GM12878 (cell line): ENCODE results near the gene CD96. TPM values are rescaled to one million over a fixed set of nuclear protein-coding genes. Genes with fewer than 3 reads are reported as not detected.

Experiments used
- CEBPB ChIP-seq, 2 experiments: fragments of 150-350 bp in 1 of 2; IDR thresholded peaks; 2 replicates each; pipeline ENCODE4 v1.6.1; 2012 to 2014; ENCODE audit warnings: low read depth in 2 of 2, low read length in 2 of 2, borderline replicate concordance in 1 of 2, inconsistent platforms in 1 of 2
- CHD1 ChIP-seq: IDR thresholded peaks from 2 replicates; pipeline ENCODE4 v1.6.1; 2012; ENCODE audit warnings: low read depth, low read length, improper control_type of control experiment
- CHD4 ChIP-seq: fragments of 200-600 bp; sonication (generic); IDR thresholded peaks from 2 replicates; pipeline ENCODE4 v1.6.1; 2016; ENCODE audit warnings: mild to moderate bottlenecking
- KAT2A ChIP-seq: conservative IDR thresholded peaks from 2 replicates; pipeline ENCODE4 v1.6.1; 2011; ENCODE audit warnings: low read depth, low read length; ENCODE audit not compliant: control insufficient read depth
- MEF2B ChIP-seq: fragments of 450-650 bp; IDR thresholded peaks from 2 replicates; pipeline ENCODE4 v1.6.1; 2018; ENCODE audit warnings: mild to moderate bottlenecking, moderate library complexity; ENCODE audit not compliant: partially characterized antibody, poor library complexity, severe bottlenecking
- MXI1 ChIP-seq: fragments of 150-350 bp; IDR thresholded peaks from 2 replicates; pipeline ENCODE4 v1.6.1; 2011; ENCODE audit warnings: low read depth, mild to moderate bottlenecking, inconsistent platforms, low read length, improper control_type of control experiment
- NFYB ChIP-seq: IDR thresholded peaks from 2 replicates; pipeline ENCODE4 v1.6.1; 2011; ENCODE audit warnings: low read depth, mild to moderate bottlenecking, low read length, improper control_type of control experiment, moderate library complexity; ENCODE audit not compliant: insufficient read depth
- NR2C1 ChIP-seq: fragments of 450-650 bp; IDR thresholded peaks from 2 replicates; pipeline ENCODE4 v1.6.1; 2017; ENCODE audit warnings: antibody characterized with exemption, mild to moderate bottlenecking, moderate library complexity
- PAX5 ChIP-seq: IDR thresholded peaks from 2 replicates; pipeline ENCODE4 v1.6.1; 2011; ENCODE audit warnings: low read depth, low read length, borderline replicate concordance
- PAX8 ChIP-seq: fragments of 450-650 bp; IDR thresholded peaks from 2 replicates; pipeline ENCODE4 v1.6.1; 2017; ENCODE audit warnings: mild to moderate bottlenecking, moderate library complexity
- PML ChIP-seq: IDR thresholded peaks from 2 replicates; pipeline ENCODE4 v1.6.1; 2012; ENCODE audit warnings: low read length, inconsistent platforms
- POLR2AphosphoS2 ChIP-seq: IDR thresholded peaks from 2 replicates; pipeline ENCODE4 v1.6.1; 2011; ENCODE audit warnings: low read depth, mild to moderate bottlenecking, low read length, improper control_type of control experiment, moderate library complexity
- RAD51 ChIP-seq: fragments of 450-650 bp; IDR thresholded peaks from 2 replicates; pipeline ENCODE4 v1.6.1; 2016; ENCODE audit warnings: moderate library complexity, mild to moderate bottlenecking, inconsistent platforms
- RBBP5 ChIP-seq: fragments of 200-600 bp; sonication (generic); conservative IDR thresholded peaks from 2 replicates; pipeline ENCODE4 v1.6.1; 2016
- SMAD5 ChIP-seq: IDR thresholded peaks from 2 replicates; pipeline ENCODE4 v1.6.1; 2016; ENCODE audit warnings: antibody characterized with exemption, low read depth
- SMARCA5 ChIP-seq: fragments of 450-650 bp; IDR thresholded peaks from 2 replicates; pipeline ENCODE4 v1.6.1; 2017; ENCODE audit warnings: mild to moderate bottlenecking
- SMC3 ChIP-seq: IDR thresholded peaks from 2 replicates; pipeline ENCODE4 v1.6.1; 2011; ENCODE audit warnings: low read length, improper control_type of control experiment, borderline replicate concordance
- SREBF2 ChIP-seq: IDR thresholded peaks from 2 replicates; pipeline ENCODE4 v1.6.1; 2012; ENCODE audit warnings: mild to moderate bottlenecking, low read length
- SRF ChIP-seq, 2 experiments: IDR thresholded peaks; 2 replicates each; pipeline ENCODE4 v1.6.1; 2011; ENCODE audit warnings: low read depth in 2 of 2, low read length in 2 of 2, mild to moderate bottlenecking in 1 of 2, moderate library complexity in 1 of 2
- STAT1 ChIP-seq: fragments of 450-650 bp; conservative IDR thresholded peaks from 2 replicates; pipeline ENCODE4 v1.6.1; 2014; ENCODE audit warnings: antibody characterized with exemption, mild to moderate bottlenecking
- TCF7 ChIP-seq: IDR thresholded peaks from 2 replicates; pipeline ENCODE4 v1.6.1; 2014; ENCODE audit warnings: antibody characterized with exemption, borderline replicate concordance
- ZSCAN29 ChIP-seq: fragments of 450-650 bp; IDR thresholded peaks from 2 replicates; pipeline ENCODE4 v1.6.1; 2017; ENCODE audit warnings: mild to moderate bottlenecking, moderate library complexity
- polyA plus RNA-seq, 11 experiments: library from polyadenylated mRNA; depleted of rRNA in 4 of 11; unstranded in 6 of 11; stranded (reverse) in 5 of 11; fragments of >200 nt; fragmentation: Nextera tagmentation in 4 of 11; fragmentation: Illumina TruSeq in 1 of 11; extraction: Ambion mirVana in 4 of 11; extraction: Trizol in 1 of 11; gene quantifications; 1 replicate in 1 of 11; 2 replicates in 10 of 11; pipeline versions ENCODE4 v1.2.1 to v1.2.3, GENCODE V29; 2011 to 2016; ENCODE audit warnings: inconsistent platforms in 2 of 11, missing spikeins in 2 of 11, low read depth in 1 of 11
- total RNA-seq, 4 experiments: library from RNA; depleted of rRNA in 3 of 4; stranded (reverse); fragments of >200 nt in 3 of 4; fragmentation: Illumina TruSeq in 1 of 4; extraction: Trizol in 1 of 4; gene quantifications; 2 replicates each; pipeline versions ENCODE4 v1.2.1 to v1.2.3, GENCODE V29; 2013 to 2021
- TF ChIP-seq, protein P1 (sequence below): fragments of 450-650 bp; IDR thresholded peaks from 2 replicates; pipeline ENCODE4 v1.6.1; 2016; ENCODE audit warnings: mild to moderate bottlenecking
- TF ChIP-seq, protein P2 (sequence below): fragments of 450-650 bp; formaldehyde crosslinking; IDR thresholded peaks from 2 replicates; pipeline ENCODE4 v1.5.0; 2022; ENCODE audit warnings: mild to moderate bottlenecking, missing genetic modification characterization
- TF ChIP-seq, protein P3 (sequence below): fragments of 450-650 bp; IDR thresholded peaks from 2 replicates; pipeline ENCODE4 v1.6.1; 2018; ENCODE audit warnings: mild to moderate bottlenecking, low read depth, moderate library complexity; ENCODE audit not compliant: partially characterized antibody

The CD96 gene
- total and polyA plus RNA-seq, 10 of the 15 experiments (the other 5 are each of a cell fraction or from before 2014, with no cell fraction given): 0.13 to 10.1 (median 0.47) TPM

DNA sequence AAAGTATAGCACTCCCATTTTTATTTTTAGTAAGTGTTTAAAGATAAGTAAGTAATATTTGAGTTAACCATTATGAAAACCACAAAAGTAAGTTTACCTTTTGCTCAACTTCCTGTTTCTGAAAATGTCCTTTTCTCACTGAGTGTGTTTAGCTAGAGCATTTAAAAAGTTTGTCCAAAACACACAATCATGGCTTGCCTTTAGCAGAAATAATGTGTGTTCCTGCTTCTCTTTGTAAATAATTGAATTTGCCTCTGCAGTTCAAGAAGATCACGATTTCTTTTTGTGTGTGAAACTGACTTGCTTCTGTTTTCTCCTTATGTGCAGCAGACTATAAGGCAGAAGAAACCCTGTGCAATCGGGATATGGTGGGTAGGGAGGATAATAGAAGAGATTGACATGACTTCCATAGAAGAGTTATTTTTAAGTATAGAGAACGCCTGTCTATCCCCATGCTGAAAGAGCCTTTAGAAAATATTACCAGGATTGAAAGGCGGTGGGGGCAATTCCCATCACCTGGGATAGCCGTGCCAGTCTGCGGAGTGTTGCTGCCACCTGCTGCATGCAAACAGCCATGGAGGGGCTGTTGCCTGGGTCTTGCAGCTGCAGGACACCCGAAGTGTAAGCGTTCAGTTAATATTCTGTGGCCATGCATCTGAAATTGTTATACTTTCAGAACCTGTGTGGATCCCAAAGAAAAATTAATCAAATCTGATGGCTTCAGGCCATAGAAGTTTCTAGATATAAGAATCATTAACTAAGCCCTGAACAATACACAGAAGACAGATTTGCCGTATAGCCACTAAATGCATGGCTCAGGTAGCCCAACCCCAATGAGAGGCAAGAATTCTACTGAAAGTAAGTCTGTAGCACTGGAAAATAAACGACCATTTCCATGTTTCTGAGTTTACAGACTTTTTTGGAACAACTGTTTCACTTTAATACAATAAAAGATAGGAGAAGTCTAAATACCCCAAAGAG is 2.4 kb upstream of the CD96 start (continued):
- TF ChIP-seq CHD1 (no peak), RBBP5 (no peak), PAX8 (no peak), CEBPB (IDR thresholded peaks at IDR 0.05; ENCODE audit: borderline replicate concordance in 1 of 2, low read depth in 2 of 2, low read length in 2 of 2) (no peak), MEF2B (peak; percentile 64), POLR2AphosphoS2 (no peak), SMARCA5 (no peak), KAT2A (no peak), NR2C1 (no peak), RAD51 (no peak; the same call in 1 of the 2 replicates), SRF (IDR thresholded peaks at IDR 0.05; ENCODE audit: low read depth in 2 of 2, low read length in 2 of 2) (no peak), SMAD5 (no peak), ZSCAN29 (peak; percentile 1; the same call in 1 of the 2 replicates), PAX5 (no peak), CHD4 (no peak), SMC3 (peak; percentile 54), PML (no peak), STAT1 (0 out of 2 replicates have a peak, but pooled peaks have one; percentile 52), SREBF2 (no peak), TCF7 (no peak), NFYB (no peak), MXI1 (peak; percentile 29; the same call in 1 of the 2 replicates)
- TF ChIP-seq, protein P1, sequence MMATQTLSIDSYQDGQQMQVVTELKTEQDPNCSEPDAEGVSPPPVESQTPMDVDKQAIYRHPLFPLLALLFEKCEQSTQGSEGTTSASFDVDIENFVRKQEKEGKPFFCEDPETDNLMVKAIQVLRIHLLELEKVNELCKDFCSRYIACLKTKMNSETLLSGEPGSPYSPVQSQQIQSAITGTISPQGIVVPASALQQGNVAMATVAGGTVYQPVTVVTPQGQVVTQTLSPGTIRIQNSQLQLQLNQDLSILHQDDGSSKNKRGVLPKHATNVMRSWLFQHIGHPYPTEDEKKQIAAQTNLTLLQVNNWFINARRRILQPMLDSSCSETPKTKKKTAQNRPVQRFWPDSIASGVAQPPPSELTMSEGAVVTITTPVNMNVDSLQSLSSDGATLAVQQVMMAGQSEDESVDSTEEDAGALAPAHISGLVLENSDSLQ: no peak
- TF ChIP-seq, protein P2, sequence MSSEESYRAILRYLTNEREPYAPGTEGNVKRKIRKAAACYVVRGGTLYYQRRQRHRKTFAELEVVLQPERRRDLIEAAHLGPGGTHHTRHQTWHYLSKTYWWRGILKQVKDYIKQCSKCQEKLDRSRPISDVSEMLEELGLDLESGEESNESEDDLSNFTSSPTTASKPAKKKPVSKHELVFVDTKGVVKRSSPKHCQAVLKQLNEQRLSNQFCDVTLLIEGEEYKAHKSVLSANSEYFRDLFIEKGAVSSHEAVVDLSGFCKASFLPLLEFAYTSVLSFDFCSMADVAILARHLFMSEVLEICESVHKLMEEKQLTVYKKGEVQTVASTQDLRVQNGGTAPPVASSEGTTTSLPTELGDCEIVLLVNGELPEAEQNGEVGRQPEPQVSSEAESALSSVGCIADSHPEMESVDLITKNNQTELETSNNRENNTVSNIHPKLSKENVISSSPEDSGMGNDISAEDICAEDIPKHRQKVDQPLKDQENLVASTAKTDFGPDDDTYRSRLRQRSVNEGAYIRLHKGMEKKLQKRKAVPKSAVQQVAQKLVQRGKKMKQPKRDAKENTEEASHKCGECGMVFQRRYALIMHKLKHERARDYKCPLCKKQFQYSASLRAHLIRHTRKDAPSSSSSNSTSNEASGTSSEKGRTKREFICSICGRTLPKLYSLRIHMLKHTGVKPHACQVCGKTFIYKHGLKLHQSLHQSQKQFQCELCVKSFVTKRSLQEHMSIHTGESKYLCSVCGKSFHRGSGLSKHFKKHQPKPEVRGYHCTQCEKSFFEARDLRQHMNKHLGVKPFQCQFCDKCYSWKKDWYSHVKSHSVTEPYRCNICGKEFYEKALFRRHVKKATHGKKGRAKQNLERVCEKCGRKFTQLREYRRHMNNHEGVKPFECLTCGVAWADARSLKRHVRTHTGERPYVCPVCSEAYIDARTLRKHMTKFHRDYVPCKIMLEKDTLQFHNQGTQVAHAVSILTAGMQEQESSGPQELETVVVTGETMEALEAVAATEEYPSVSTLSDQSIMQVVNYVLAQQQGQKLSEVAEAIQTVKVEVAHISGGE (CRISPR knock-in tag): no peak
- TF ChIP-seq, protein P3, sequence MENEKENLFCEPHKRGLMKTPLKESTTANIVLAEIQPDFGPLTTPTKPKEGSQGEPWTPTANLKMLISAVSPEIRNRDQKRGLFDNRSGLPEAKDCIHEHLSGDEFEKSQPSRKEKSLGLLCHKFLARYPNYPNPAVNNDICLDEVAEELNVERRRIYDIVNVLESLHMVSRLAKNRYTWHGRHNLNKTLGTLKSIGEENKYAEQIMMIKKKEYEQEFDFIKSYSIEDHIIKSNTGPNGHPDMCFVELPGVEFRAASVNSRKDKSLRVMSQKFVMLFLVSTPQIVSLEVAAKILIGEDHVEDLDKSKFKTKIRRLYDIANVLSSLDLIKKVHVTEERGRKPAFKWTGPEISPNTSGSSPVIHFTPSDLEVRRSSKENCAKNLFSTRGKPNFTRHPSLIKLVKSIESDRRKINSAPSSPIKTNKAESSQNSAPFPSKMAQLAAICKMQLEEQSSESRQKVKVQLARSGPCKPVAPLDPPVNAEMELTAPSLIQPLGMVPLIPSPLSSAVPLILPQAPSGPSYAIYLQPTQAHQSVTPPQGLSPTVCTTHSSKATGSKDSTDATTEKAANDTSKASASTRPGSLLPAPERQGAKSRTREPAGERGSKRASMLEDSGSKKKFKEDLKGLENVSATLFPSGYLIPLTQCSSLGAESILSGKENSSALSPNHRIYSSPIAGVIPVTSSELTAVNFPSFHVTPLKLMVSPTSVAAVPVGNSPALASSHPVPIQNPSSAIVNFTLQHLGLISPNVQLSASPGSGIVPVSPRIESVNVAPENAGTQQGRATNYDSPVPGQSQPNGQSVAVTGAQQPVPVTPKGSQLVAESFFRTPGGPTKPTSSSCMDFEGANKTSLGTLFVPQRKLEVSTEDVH: no peak
